ENCODE data around the gene LCN2. TPM values are rescaled to one million over a fixed set of nuclear protein-coding genes. Genes with fewer than 3 reads are reported as not detected.

The LCN2 gene
- total and polyA plus RNA-seq, 7 donors, result 0.08 to 2.1 (median 0.80) TPM; not detected in 1

GRCh38 chr9:128190516-128191405 is 41.5 kb downstream of the LCN2 start:
- H3K4me3 ChIP-seq, result peak overlapping the region; percentile 89
- DNase-seq (no peak), ATAC-seq (peak in 2 of 4 donors; percentile 5 to 8)
- intact Hi-C loops (cut with DNase I), result loop anchor here in 1 of 2 donors (5.0 kb wide), 1 partner anchor 87 kb away; the partner anchor contains the start of genes GOLGA2 and SWI5
- H3K27ac ChIP-seq, result peak overlapping the region; percentile 90
- peaks cover 16% of the 10 kb centered on the region for H3K4me1 ChIP-seq
- WGBS, 3 donors, result 17 to 21% (median 18%) methylated on average over 23 to 32 of the region's 32 CpGs
- TF ChIP-seq CTCF (IDR thresholded peaks at IDR 0.05), result no peak
- H3K9me3 ChIP-seq, result no peaks in the 10 kb centered on the region
- peaks cover 0 to 47% of the 10 kb centered on the region in 2 donors for H3K36me3 ChIP-seq (ENCODE audit: insufficient read depth in 1 of 2, low read depth in 1 of 2)
- H3K27me3 ChIP-seq (ENCODE audit: insufficient read depth in 3 of 3, low read length in 2 of 3), result no peaks in the 10 kb centered on the region

GRCh38 chr9:128191406-128192046 is 42.3 kb downstream of the LCN2 start, which contains the start of gene CIZ1:
Gene CIZ1, minus strand, starts transcription at chr9:128191572. Its CDS starts 715 bp downstream, at chr9:128190857.
- Histone ChIP-seq H3K4me3 (peak within 1 kb of the TSS; percentile 89), H3K9me3 (no peaks in the 10 kb centered on the region), H3K36me3 (ENCODE audit: insufficient read depth in 1 of 2, low read depth in 1 of 2) (peaks cover 0 to 40% of the 10 kb centered on the region in 2 donors), H3K4me1 (peaks cover 16% of the 10 kb centered on the region), H3K27ac (peak within 1 kb of the TSS; percentile 90), H3K27me3 (ENCODE audit: insufficient read depth in 3 of 3, low read length in 2 of 3) (no peaks in the 10 kb centered on the region)
- WGBS, 3 donors, result 0 to 1% (median 0%) methylated on average over 33 to 71 of the region's 71 CpGs
- intact Hi-C loops (cut with DNase I), result loop anchor here in 1 of 2 donors (5.0 kb wide), 1 partner anchor 86 kb away; the partner anchor contains the start of genes GOLGA2 and SWI5
- ATAC-seq (peak; percentile 84 to 91 (median 88)), DNase-seq (peak; percentile 84 to 90)
- TF ChIP-seq CTCF (IDR thresholded peaks at IDR 0.05), result peak; percentile 74

- peaks cover 0 to 27% of the 10 kb centered on the region in 2 donors for H3K36me3 ChIP-seq (ENCODE audit: insufficient read depth in 1 of 2, low read depth in 1 of 2)
- H3K4me1 ChIP-seq, result peaks cover 16% of the 10 kb centered on the region
- H3K9me3 ChIP-seq, result no peaks in the 10 kb centered on the region
- intact Hi-C loops (cut with DNase I), result loop anchor here in 1 of 2 donors (5.0 kb wide), 1 partner anchor 85 kb away; the partner anchor contains the start of genes GOLGA2 and SWI5
- no peaks in the 10 kb centered on the region for H3K27me3 ChIP-seq (ENCODE audit: insufficient read depth in 3 of 3, low read length in 2 of 3)
- peak; percentile 85 to 92 (median 90) for ATAC-seq
- H3K4me3 ChIP-seq, result peak overlapping the region; percentile 89
- TF ChIP-seq CTCF (IDR thresholded peaks at IDR 0.05), result peak; percentile 37
- 13 to 20% (median 17%) methylated on average over 54 to 56 of the region's 56 CpGs for WGBS, 3 donors
- peak; percentile 87 to 95 for DNase-seq
- peak overlapping the region; percentile 90 for H3K27ac ChIP-seq
These were observed 43.5 kb downstream of the LCN2 start for GRCh38 chr9:128192601-128193371.

GRCh38 chr9:128193469-128194096 is 44.3 kb downstream of the LCN2 start:
- intact Hi-C loops (cut with DNase I), result loop anchor here in 1 of 2 donors (5.0 kb wide), 1 partner anchor 84 kb away; the partner anchor contains the start of genes GOLGA2 and SWI5
- Histone ChIP-seq H3K9me3 (no peaks in the 10 kb centered on the region), H3K4me1 (peaks cover 16% of the 10 kb centered on the region), H3K4me3 (peak overlapping the region; percentile 89), H3K36me3 (ENCODE audit: insufficient read depth in 1 of 2, low read depth in 1 of 2) (peaks cover 0 to 19% of the 10 kb centered on the region in 2 donors), H3K27me3 (ENCODE audit: insufficient read depth in 3 of 3, low read length in 2 of 3) (no peaks in the 10 kb centered on the region), H3K27ac (peak overlapping the region; percentile 90)
- ATAC-seq, result no peak
- no peak for DNase-seq
- WGBS, 3 donors, result 75 to 84% (median 75%) methylated on average over 14 of the region's 14 CpGs
- TF ChIP-seq CTCF (IDR thresholded peaks at IDR 0.05), result no peak
